Prostate gland (tissue), 2 donors: ENCODE measurements around the gene FBXO8.

Source experiments
- POLR2AphosphoS5 ChIP-seq: sonication (generic); formaldehyde crosslinking; IDR thresholded peaks from one replicate; pipeline ENCODE4 v1.6.1; 2017; ENCODE audit warnings: antibody characterized with exemption
- TF ChIP-seq, protein P1 (sequence below), 4 experiments: fragments of 200-600 bp in 2 of 4; fragments of 450-650 bp in 2 of 4; sonication (generic) in 2 of 4; IDR thresholded peaks; 1 replicate in 3 of 4; 2 replicates in 1 of 4; pipeline ENCODE4 v1.5.1; 2016 to 2019; ENCODE audit warnings: antibody characterized with exemption in 4 of 4, mild to moderate bottlenecking in 2 of 4, moderate library complexity in 2 of 4

DNA sequence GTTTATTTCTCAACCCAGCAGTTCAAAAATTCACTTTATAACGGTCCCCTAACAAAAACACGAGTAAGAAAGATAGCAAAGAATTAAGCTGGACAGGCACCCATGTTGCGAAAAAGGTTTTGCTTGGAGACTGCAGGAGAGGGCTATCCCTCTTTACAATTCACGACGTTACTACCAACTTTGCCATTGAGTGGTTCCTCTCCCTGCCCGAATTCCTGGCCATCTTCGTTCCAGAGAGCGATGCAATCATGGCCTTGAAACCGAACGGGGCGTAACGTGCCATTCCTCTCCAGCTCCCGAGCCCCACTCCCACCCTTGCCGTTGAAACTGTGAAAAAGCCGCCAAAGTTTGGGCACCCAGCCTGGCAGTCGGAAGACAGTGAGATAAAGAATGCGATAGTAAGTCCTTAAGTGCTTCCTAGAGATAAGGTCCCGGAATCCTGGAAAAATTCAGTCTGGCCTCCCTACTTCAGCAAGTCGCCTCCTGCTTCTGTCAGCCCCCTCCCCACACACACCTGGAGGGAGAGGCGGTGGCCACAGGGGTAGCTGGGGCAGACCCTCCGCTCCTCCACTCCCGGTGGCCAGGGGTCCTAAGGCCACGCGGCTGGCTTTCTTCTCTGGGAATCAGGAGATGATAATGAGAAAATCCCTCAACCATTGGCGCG is 65.2 kb downstream of the FBXO8 start:
- TF ChIP-seq, protein P1, sequence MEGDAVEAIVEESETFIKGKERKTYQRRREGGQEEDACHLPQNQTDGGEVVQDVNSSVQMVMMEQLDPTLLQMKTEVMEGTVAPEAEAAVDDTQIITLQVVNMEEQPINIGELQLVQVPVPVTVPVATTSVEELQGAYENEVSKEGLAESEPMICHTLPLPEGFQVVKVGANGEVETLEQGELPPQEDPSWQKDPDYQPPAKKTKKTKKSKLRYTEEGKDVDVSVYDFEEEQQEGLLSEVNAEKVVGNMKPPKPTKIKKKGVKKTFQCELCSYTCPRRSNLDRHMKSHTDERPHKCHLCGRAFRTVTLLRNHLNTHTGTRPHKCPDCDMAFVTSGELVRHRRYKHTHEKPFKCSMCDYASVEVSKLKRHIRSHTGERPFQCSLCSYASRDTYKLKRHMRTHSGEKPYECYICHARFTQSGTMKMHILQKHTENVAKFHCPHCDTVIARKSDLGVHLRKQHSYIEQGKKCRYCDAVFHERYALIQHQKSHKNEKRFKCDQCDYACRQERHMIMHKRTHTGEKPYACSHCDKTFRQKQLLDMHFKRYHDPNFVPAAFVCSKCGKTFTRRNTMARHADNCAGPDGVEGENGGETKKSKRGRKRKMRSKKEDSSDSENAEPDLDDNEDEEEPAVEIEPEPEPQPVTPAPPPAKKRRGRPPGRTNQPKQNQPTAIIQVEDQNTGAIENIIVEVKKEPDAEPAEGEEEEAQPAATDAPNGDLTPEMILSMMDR (IDR thresholded peaks at IDR 0.05), result no peak
- no peak for TF ChIP-seq POLR2AphosphoS5
